Measurements from ENCODE around the gene ALDH6A1. TPM values are rescaled to one million over a fixed set of nuclear protein-coding genes. Genes with fewer than 3 reads are reported as not detected.

ALDH6A1 gene
- polyA plus RNA-seq, 10 donors = 7.0 to 15.6 (median 14.0) TPM

GRCh38 chr14:74064426-74064825 lies 19.8 kb downstream of the ALDH6A1 start:
- no peak for DNase-seq

GRCh38 chr14:74062809-74063150 lies 21.5 kb downstream of the ALDH6A1 start:
- no peak for DNase-seq

GRCh38 chr14:74049876-74050495 lies 34.3 kb downstream of the ALDH6A1 start:
- no peak for DNase-seq

GRCh38 chr14:74048281-74048680 lies 36.0 kb downstream of the ALDH6A1 start:
- no peak for DNase-seq

- no peak for DNase-seq
Measured at GRCh38 chr14:74045522-74045921, 38.7 kb downstream of the ALDH6A1 start.

GRCh38 chr14:74042296-74042695 lies 42.0 kb downstream of the ALDH6A1 start:
- DNase-seq = no peak

GRCh38 chr14:74038020-74038859 lies 46.0 kb downstream of the ALDH6A1 start:
- peak; percentile 38 to 65 (median 38) for DNase-seq

GRCh38 chr14:74035556-74035955 lies 48.7 kb downstream of the ALDH6A1 start:
- DNase-seq = no peak

- DNase-seq = no peak
Measured at GRCh38 chr14:74034572-74034971, 49.7 kb downstream of the ALDH6A1 start.

GRCh38 chr14:74029136-74029535 lies 55.1 kb downstream of the ALDH6A1 start:
- DNase-seq = no peak

- DNase-seq = no peak
Measured at GRCh38 chr14:74022346-74022745, 61.9 kb downstream of the ALDH6A1 start.

- peak in 2 of 3 donors; percentile 18 to 48 for DNase-seq
Measured at GRCh38 chr14:74019408-74020137, 64.7 kb downstream of the ALDH6A1 start.

- DNase-seq = peak; percentile 88 to 94 (median 94)
Measured at GRCh38 chr14:74018586-74019407, 65.5 kb downstream of the ALDH6A1 start, which contains the start of the genes BBOF1 and ENTPD5. BBOF1 (plus strand) TSS chr14:74019349; CDS start chr14:74019479, 130 bp downstream. ENTPD5 (minus strand) TSS chr14:74019288; CDS start chr14:73988102, 31,186 bp downstream.

- DNase-seq = peak in 1 of 3 donors; percentile 41
Measured at GRCh38 chr14:74018174-74018585, 66.1 kb downstream of the ALDH6A1 start.

GRCh38 chr14:74015963-74016362 lies 68.3 kb downstream of the ALDH6A1 start:
- DNase-seq = no peak

GRCh38 chr14:74015176-74015575 lies 69.1 kb downstream of the ALDH6A1 start:
- DNase-seq = no peak

- no peak for DNase-seq
Measured at GRCh38 chr14:74014299-74014698, 70.0 kb downstream of the ALDH6A1 start.

- no peak for DNase-seq
Measured at GRCh38 chr14:74008843-74009499, 75.3 kb downstream of the ALDH6A1 start.

Measured in muscle of back (tissue), 11 donors.